ENCODE data around the gene SORCS2.

DNA sequence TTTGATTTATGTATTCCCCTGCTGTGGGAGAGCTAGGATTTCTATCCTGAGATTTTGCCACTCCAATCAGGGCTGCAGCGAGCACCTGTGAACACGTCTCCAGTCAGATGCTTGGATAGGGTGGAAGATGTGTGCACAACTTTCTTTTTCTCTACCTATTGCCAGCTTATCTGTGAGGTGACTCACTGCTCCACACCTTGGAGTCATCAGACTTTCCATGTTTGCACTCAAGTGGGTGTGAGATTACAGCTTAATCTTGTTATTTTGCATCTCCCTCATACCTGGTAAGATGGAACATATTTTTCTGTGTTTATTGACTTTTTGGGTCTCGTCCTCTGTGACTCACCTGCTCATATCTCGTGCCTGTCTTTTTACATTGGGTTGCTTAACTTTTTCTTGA lies 210.2 kb downstream of the SORCS2 start:
- TF ChIP-seq, protein P1, sequence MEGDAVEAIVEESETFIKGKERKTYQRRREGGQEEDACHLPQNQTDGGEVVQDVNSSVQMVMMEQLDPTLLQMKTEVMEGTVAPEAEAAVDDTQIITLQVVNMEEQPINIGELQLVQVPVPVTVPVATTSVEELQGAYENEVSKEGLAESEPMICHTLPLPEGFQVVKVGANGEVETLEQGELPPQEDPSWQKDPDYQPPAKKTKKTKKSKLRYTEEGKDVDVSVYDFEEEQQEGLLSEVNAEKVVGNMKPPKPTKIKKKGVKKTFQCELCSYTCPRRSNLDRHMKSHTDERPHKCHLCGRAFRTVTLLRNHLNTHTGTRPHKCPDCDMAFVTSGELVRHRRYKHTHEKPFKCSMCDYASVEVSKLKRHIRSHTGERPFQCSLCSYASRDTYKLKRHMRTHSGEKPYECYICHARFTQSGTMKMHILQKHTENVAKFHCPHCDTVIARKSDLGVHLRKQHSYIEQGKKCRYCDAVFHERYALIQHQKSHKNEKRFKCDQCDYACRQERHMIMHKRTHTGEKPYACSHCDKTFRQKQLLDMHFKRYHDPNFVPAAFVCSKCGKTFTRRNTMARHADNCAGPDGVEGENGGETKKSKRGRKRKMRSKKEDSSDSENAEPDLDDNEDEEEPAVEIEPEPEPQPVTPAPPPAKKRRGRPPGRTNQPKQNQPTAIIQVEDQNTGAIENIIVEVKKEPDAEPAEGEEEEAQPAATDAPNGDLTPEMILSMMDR (conservative IDR thresholded peaks at IDR 0.05; ENCODE audit: low read depth, low read length) = no peak
- no peak for TF ChIP-seq EZH2 (IDR thresholded peaks at IDR 0.05; ENCODE audit: borderline replicate concordance, low read depth, low read length, poor library complexity, severe bottlenecking)

Data from A673 (cell line).